Mucosa of descending colon (tissue), 3 donors: ENCODE results near the gene FAM53B. TPM values are rescaled to one million over a fixed set of nuclear protein-coding genes. Genes with fewer than 3 reads are reported as not detected.
A peak's percentile ranks its signal among the peaks of the same experiment; 100 is the strongest.

Source experiments
- ATAC-seq: fragments of 200-7000 bp; cut with Tn5 transposase; one replicate; pipeline ENCODE4 v1.9.1; 2020; ENCODE audit warnings: mild to moderate bottlenecking, moderate library complexity
- DNase-seq, 3 donors: peaks; one replicate each; pipeline ENCODE4 v3.0.0-alpha.2; 2020
- H3K36me3 ChIP-seq: fragments of 200-600 bp; one replicate; pipeline ENCODE4 v1.8.0; 2021; ENCODE audit warnings: low read depth, mild to moderate bottlenecking
- H3K4me1 ChIP-seq: fragments of 200-600 bp; one replicate; pipeline ENCODE4 v1.8.0; 2021; ENCODE audit warnings: low read depth, mild to moderate bottlenecking
- H3K4me3 ChIP-seq: fragments of 200-600 bp; one replicate; pipeline ENCODE4 v1.8.0; 2021; ENCODE audit warnings: mild to moderate bottlenecking
- H3K9me3 ChIP-seq: fragments of 200-600 bp; one replicate; pipeline ENCODE4 v1.8.0; 2021; ENCODE audit warnings: mild to moderate bottlenecking
- CTCF ChIP-seq: fragments of 200-600 bp; IDR thresholded peaks from one replicate; pipeline ENCODE4 v1.8.0; 2022; ENCODE audit warnings: antibody characterized with exemption, mild to moderate bottlenecking
- intact Hi-C, 2 donors: fragments of 100-400 bp; cut with DNase I in 1 of 2; cut with micrococcal nuclease in 1 of 2; formaldehyde crosslinking; loops; one replicate each; pipeline versions ENCODE4 v1.11.0 to v1.11.1; 2022; cut with DNase I, micrococcal nuclease
- total RNA-seq, 3 donors: library from RNA; stranded (reverse); fragmentation: NEBNext Ultra II Directional in 2 of 3; extraction: Animal tissue kit (Norgen Biotek cat#: 25700) in 2 of 3; gene quantifications; one replicate each; pipeline versions ENCODE4 v1.2.1 to v1.2.4, GENCODE V29; 2021 to 2023
- donor health status: DM: no; HTN: no; CAD: no; lungs with moderate emphysema.
- donor health status: DM: no; HTN: no; CAD: no.
- donor health status: DM: no; HTN: yes; CAD: no.

The FAM53B gene
- total RNA-seq, 3 donors from 2014 or later: 37.2 to 48.0 (median 44.2) TPM

- H3K4me3 ChIP-seq: no peak overlapping the region
- H3K36me3 ChIP-seq: no peaks in the 10 kb centered on the region
- TF ChIP-seq CTCF: no peak
- H3K9me3 ChIP-seq: no peaks in the 10 kb centered on the region
- peak in 1 of 3 donors; percentile 46 for DNase-seq
- ATAC-seq: no peak
- peaks cover 58% of the 10 kb centered on the region for H3K4me1 ChIP-seq
- intact Hi-C loops: no loop called here
Measured at GRCh38 chr10:124707551-124707950, 36.6 kb downstream of the FAM53B start.

- intact Hi-C loops: no loop called here
- no peak for TF ChIP-seq CTCF
- Histone ChIP-seq H3K9me3 (no peaks in the 10 kb centered on the region), H3K4me1 (peaks cover 62% of the 10 kb centered on the region), H3K36me3 (no peaks in the 10 kb centered on the region), H3K4me3 (no peak overlapping the region)
- DNase-seq (peak in 1 of 3 donors; percentile 41), ATAC-seq (no peak)
Measured at GRCh38 chr10:124707144-124707467, 37.1 kb downstream of the FAM53B start.

- intact Hi-C loops: no loop called here
- TF ChIP-seq CTCF: no peak
- peak in 2 of 3 donors; percentile 33 to 40 for DNase-seq
- ATAC-seq: no peak
- Histone ChIP-seq H3K4me1 (peaks cover 68% of the 10 kb centered on the region), H3K36me3 (no peaks in the 10 kb centered on the region), H3K4me3 (no peak overlapping the region), H3K9me3 (no peaks in the 10 kb centered on the region)
Measured at GRCh38 chr10:124706462-124707143, 37.6 kb downstream of the FAM53B start.

GRCh38 chr10:124705817-124706461 is 38.2 kb downstream of the FAM53B start:
- no peak for DNase-seq
- Histone ChIP-seq H3K9me3 (no peaks in the 10 kb centered on the region), H3K4me3 (no peak overlapping the region), H3K36me3 (no peaks in the 10 kb centered on the region), H3K4me1 (peaks cover 70% of the 10 kb centered on the region)
- intact Hi-C loops: no loop called here
- no peak for ATAC-seq
- no peak for TF ChIP-seq CTCF

GRCh38 chr10:124705381-124705740 is 38.8 kb downstream of the FAM53B start:
- intact Hi-C loops: no loop called here
- ATAC-seq (no peak), DNase-seq (no peak)
- Histone ChIP-seq H3K4me1 (peaks cover 70% of the 10 kb centered on the region), H3K9me3 (no peaks in the 10 kb centered on the region), H3K4me3 (no peak overlapping the region), H3K36me3 (no peaks in the 10 kb centered on the region)
- no peak for TF ChIP-seq CTCF
